Measurements from ENCODE around the gene TOR1A.
A peak's percentile ranks its signal among the peaks of the same experiment; 100 is the strongest.
"Not testable (repeated sequence)": the region's sequence is repeated elsewhere in the genome, so short reads cannot be mapped to it uniquely, and the experiment has no call there.

Gene TOR1A

DNA sequence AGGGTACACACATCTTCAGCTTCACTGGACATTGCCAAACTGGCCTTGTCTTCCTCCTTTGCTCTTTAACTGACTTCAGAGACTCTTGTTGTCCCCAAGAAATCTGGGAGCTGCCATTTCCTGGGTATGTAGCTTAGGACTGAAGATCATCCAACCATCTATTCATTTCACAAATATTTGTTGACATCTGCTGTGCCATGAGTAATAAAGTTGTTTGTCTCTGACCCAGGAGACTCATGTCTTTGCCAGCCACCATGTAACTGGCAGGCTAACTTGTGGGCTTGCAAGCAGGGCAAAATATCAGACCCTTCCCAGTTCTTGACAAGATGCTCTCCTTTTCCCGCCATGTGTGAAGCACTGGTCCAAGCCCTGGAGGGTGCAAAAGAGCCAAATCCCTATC, 38.1 kb downstream of the TOR1A start:
- no peak overlapping the region for H3K4me3 ChIP-seq (ENCODE audit: insufficient read depth, low read depth, low read length, poor library complexity, severe bottlenecking)
- DNase-seq = no peak
- H3K9me3 ChIP-seq (ENCODE audit: control insufficient read depth, low read length) = no peaks in the 10 kb centered on the region
- H3K4me1 ChIP-seq (ENCODE audit: control insufficient read depth, insufficient read depth, low read length, poor library complexity, severe bottlenecking) = no peaks in the 10 kb centered on the region
- no peak overlapping the region for H3K27ac ChIP-seq (ENCODE audit: insufficient read depth, low read length, poor library complexity, severe bottlenecking)
- no peaks in the 10 kb centered on the region for H3K36me3 ChIP-seq (ENCODE audit: control insufficient read depth, insufficient read depth, low read length)
- no peaks in the 10 kb centered on the region for H3K27me3 ChIP-seq (replicated peaks; ENCODE audit: control insufficient read depth, insufficient read depth, low read length, poor library complexity, severe bottlenecking)

DNA sequence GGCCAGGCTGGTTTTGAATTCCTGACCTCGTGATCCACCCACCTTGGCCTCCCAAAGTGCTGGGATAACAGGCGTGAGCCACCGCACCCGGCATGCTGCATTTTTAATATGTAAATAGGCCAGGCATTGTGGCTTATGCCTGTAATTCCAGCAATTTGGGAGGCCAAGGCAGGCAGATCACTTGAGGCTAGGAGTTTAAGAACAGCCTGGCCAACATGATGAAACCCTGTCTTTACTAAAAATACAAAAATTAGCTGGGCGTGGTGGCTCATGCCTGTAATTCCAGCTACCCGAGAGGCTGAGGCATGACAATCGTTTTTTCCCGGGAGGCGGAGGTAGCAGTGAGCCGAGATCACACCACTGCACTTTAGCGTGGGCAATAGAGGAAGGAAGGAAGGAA, 39.0 kb downstream of the TOR1A start:
- not testable (repeated sequence) for H3K4me3 ChIP-seq (ENCODE audit: insufficient read depth, low read depth, low read length, poor library complexity, severe bottlenecking); H3K36me3 ChIP-seq (ENCODE audit: control insufficient read depth, insufficient read depth, low read length); H3K27ac ChIP-seq (ENCODE audit: insufficient read depth, low read length, poor library complexity, severe bottlenecking); H3K27me3 ChIP-seq (replicated peaks; ENCODE audit: control insufficient read depth, insufficient read depth, low read length, poor library complexity, severe bottlenecking); H3K9me3 ChIP-seq (ENCODE audit: control insufficient read depth, low read length); H3K4me1 ChIP-seq (ENCODE audit: control insufficient read depth, insufficient read depth, low read length, poor library complexity, severe bottlenecking); DNase-seq

DNA sequence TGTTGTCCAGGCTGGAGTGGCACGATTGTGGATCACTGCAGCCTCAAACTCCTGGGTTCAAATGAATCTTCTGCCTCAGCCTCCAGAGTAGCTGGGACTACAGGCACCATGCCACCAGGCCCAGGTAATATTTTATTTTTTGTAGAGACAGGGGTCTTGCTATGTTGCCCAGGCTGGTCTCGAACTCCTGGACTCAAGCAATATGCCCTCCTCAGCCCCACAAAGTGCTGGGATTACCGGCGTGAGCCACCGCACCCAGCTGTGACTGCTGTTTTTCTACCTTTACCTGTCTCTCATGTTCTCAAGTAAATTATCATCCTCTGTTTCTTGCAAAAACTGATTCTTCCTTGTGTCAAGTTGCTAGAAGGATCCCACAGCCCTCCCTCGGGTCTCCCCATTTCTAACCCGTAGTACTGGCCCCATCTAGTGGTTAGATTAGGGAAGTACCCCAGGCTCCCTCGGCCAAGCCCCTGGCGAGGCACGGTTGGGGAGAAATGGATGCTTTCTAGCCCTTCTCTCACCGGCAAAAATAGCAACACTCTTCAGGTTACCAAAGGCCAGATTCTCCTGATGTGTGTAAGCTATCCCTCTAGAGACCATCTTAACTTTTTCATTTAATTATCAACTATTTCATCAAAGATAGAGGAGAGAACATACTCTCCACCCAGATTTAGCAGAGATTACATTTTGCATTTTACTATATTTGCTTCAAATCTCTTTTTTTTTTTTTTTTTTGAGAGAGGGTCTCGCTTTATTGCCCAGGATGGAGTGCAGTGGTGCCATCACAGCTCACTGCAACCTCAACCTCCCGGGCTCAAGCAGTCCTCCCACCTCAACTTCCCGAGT, 40.2 kb downstream of the TOR1A start:
- Histone ChIP-seq H3K27ac (ENCODE audit: insufficient read depth, low read length, poor library complexity, severe bottlenecking) (no peak overlapping the region), H3K36me3 (ENCODE audit: control insufficient read depth, insufficient read depth, low read length) (no peaks in the 10 kb centered on the region), H3K9me3 (ENCODE audit: control insufficient read depth, low read length) (no peaks in the 10 kb centered on the region), H3K4me1 (ENCODE audit: control insufficient read depth, insufficient read depth, low read length, poor library complexity, severe bottlenecking) (no peaks in the 10 kb centered on the region), H3K27me3 (replicated peaks; ENCODE audit: control insufficient read depth, insufficient read depth, low read length, poor library complexity, severe bottlenecking) (no peaks in the 10 kb centered on the region), H3K4me3 (ENCODE audit: insufficient read depth, low read depth, low read length, poor library complexity, severe bottlenecking) (no peak overlapping the region)
- DNase-seq = peak; percentile 38 to 51 (median 45)

DNA sequence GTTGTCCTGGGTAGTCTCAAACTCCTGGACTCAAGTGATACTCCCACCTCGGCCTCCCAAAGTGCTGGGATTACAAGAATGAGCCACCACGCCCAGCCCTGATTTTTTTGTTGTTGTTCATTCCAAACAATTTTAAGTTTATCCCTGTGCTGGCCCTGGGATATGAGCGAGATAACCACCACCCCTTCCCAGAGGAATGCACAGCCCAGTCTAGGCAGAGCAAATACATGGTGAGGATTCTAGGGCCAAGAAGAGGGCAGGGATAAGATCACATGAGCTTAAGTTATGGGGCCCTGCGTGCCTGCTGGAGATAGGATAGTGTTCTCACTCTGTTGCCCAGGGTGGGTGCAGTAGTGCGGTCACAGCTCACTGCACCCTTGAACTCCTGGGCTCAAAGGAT, 42.0 kb downstream of the TOR1A start:
- H3K36me3 ChIP-seq (ENCODE audit: control insufficient read depth, insufficient read depth, low read length) = no peaks in the 10 kb centered on the region
- H3K27me3 ChIP-seq (replicated peaks; ENCODE audit: control insufficient read depth, insufficient read depth, low read length, poor library complexity, severe bottlenecking) = no peaks in the 10 kb centered on the region
- no peak overlapping the region for H3K27ac ChIP-seq (ENCODE audit: insufficient read depth, low read length, poor library complexity, severe bottlenecking)
- no peaks in the 10 kb centered on the region for H3K9me3 ChIP-seq (ENCODE audit: control insufficient read depth, low read length)
- H3K4me3 ChIP-seq (ENCODE audit: insufficient read depth, low read depth, low read length, poor library complexity, severe bottlenecking) = no peak overlapping the region
- no peak for DNase-seq
- H3K4me1 ChIP-seq (ENCODE audit: control insufficient read depth, insufficient read depth, low read length, poor library complexity, severe bottlenecking) = peaks cover 6% of the 10 kb centered on the region

DNA sequence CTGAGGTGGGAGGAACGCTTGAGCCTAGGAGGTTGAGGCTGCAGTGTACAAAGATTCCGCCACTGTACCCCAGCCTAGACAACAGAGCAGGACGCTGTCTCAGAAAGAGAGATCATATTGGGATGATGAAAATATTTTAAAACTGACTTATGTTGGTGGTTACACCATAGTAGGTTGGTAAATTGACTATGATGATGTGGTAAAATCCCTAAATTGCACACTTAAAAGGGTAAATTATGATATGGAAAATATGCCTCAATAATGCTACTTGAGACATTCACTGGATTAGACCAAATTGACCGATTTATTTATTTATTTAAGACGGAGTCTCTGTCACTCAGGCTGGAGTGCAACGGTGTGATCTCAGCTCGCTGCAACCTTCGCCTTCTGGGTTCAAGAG, 42.8 kb downstream of the TOR1A start:
- Histone ChIP-seq H3K4me1 (ENCODE audit: control insufficient read depth, insufficient read depth, low read length, poor library complexity, severe bottlenecking) (peaks cover 8% of the 10 kb centered on the region), H3K9me3 (ENCODE audit: control insufficient read depth, low read length) (no peaks in the 10 kb centered on the region), H3K4me3 (ENCODE audit: insufficient read depth, low read depth, low read length, poor library complexity, severe bottlenecking) (no peak overlapping the region), H3K27ac (ENCODE audit: insufficient read depth, low read length, poor library complexity, severe bottlenecking) (no peak overlapping the region), H3K36me3 (ENCODE audit: control insufficient read depth, insufficient read depth, low read length) (no peaks in the 10 kb centered on the region), H3K27me3 (replicated peaks; ENCODE audit: control insufficient read depth, insufficient read depth, low read length, poor library complexity, severe bottlenecking) (no peaks in the 10 kb centered on the region)
- DNase-seq = no peak

DNA sequence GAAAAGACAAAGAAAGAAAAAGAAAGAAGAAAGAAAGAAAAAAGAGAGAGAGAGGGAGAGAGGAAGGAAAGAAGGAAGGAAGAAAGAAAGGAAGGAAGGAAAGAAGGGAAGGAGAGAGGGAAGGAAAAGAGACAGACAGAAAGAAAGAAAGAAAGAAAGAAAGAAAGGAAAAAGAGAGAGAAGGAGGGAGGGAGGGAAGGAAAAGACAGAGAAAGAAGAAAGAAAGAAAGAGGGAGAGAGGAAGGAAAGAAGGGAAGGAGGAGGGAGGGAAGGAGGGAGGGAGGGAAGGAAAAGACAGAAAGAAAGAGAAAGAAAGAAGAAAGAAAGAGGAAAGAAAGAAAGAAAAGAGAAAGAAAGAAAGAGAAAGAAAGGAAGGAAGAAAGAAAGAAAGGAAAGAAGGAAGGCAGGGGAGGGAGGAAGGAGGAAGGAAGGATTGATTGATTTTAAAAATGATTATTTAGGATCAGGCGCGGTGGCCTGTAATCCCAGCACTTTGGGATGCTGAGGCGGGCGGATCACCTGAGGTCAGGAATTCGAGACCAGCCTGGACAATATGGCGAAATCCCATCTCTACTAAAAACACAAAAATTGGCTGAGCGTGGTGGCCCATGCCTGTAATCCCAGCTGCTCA, 44.3 kb downstream of the TOR1A start:
- no peaks in the 10 kb centered on the region for H3K36me3 ChIP-seq (ENCODE audit: control insufficient read depth, insufficient read depth, low read length)
- H3K27me3 ChIP-seq (replicated peaks; ENCODE audit: control insufficient read depth, insufficient read depth, low read length, poor library complexity, severe bottlenecking) = no peaks in the 10 kb centered on the region
- no peak for DNase-seq
- no peak overlapping the region for H3K4me3 ChIP-seq (ENCODE audit: insufficient read depth, low read depth, low read length, poor library complexity, severe bottlenecking)
- H3K9me3 ChIP-seq (ENCODE audit: control insufficient read depth, low read length) = no peaks in the 10 kb centered on the region
- H3K4me1 ChIP-seq (ENCODE audit: control insufficient read depth, insufficient read depth, low read length, poor library complexity, severe bottlenecking) = peaks cover 8% of the 10 kb centered on the region
- H3K27ac ChIP-seq (ENCODE audit: insufficient read depth, low read length, poor library complexity, severe bottlenecking) = no peak overlapping the region

DNA sequence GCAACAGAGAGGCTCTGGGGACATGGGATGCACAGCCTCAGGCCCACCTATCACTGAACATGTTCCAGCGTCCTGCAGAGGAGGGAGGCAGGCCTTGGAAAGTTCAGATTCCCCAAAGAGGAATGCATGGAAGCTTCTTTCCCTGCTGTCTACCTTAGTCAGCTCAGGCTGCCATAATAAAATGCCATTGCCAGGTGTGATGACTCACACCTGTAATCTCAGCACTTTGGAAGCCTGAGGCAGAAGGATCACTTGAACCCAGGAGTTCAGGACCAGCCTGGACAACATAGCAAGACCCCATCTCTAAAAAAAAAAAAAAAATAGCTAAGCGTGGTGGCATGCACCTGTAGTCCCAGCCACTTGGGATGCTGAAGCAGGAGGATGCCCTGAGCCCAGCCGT, 45.5 kb downstream of the TOR1A start:
- Histone ChIP-seq H3K4me3 (ENCODE audit: insufficient read depth, low read depth, low read length, poor library complexity, severe bottlenecking) (no peak overlapping the region), H3K27me3 (replicated peaks; ENCODE audit: control insufficient read depth, insufficient read depth, low read length, poor library complexity, severe bottlenecking) (no peaks in the 10 kb centered on the region), H3K4me1 (ENCODE audit: control insufficient read depth, insufficient read depth, low read length, poor library complexity, severe bottlenecking) (peaks cover 8% of the 10 kb centered on the region), H3K27ac (ENCODE audit: insufficient read depth, low read length, poor library complexity, severe bottlenecking) (no peak overlapping the region), H3K9me3 (ENCODE audit: control insufficient read depth, low read length) (no peaks in the 10 kb centered on the region), H3K36me3 (ENCODE audit: control insufficient read depth, insufficient read depth, low read length) (no peaks in the 10 kb centered on the region)
- DNase-seq = no peak

DNA sequence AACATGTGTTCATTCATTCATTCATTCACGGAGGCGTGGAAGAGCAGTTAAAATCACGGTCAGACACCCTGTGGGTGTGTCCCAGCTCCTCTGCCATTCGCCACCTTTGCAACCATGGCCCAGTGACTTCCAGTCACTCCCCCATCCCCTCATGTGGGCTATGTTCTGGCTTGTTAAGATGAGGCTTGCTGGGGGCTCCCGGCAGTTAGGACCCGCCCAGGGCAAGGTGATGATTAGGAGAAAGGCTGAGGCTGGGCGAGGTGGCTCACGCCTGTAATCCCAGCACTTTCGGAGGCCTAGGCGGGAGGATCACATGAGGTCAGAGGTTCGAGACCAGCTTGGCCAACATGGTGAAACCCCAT, 46.2 kb downstream of the TOR1A start:
- H3K4me3 ChIP-seq (ENCODE audit: insufficient read depth, low read depth, low read length, poor library complexity, severe bottlenecking) = no peak overlapping the region
- no peaks in the 10 kb centered on the region for H3K27me3 ChIP-seq (replicated peaks; ENCODE audit: control insufficient read depth, insufficient read depth, low read length, poor library complexity, severe bottlenecking)
- no peak for DNase-seq
- no peaks in the 10 kb centered on the region for H3K9me3 ChIP-seq (ENCODE audit: control insufficient read depth, low read length)
- no peaks in the 10 kb centered on the region for H3K36me3 ChIP-seq (ENCODE audit: control insufficient read depth, insufficient read depth, low read length)
- H3K4me1 ChIP-seq (ENCODE audit: control insufficient read depth, insufficient read depth, low read length, poor library complexity, severe bottlenecking) = peaks cover 8% of the 10 kb centered on the region
- H3K27ac ChIP-seq (ENCODE audit: insufficient read depth, low read length, poor library complexity, severe bottlenecking) = no peak overlapping the region

DNA sequence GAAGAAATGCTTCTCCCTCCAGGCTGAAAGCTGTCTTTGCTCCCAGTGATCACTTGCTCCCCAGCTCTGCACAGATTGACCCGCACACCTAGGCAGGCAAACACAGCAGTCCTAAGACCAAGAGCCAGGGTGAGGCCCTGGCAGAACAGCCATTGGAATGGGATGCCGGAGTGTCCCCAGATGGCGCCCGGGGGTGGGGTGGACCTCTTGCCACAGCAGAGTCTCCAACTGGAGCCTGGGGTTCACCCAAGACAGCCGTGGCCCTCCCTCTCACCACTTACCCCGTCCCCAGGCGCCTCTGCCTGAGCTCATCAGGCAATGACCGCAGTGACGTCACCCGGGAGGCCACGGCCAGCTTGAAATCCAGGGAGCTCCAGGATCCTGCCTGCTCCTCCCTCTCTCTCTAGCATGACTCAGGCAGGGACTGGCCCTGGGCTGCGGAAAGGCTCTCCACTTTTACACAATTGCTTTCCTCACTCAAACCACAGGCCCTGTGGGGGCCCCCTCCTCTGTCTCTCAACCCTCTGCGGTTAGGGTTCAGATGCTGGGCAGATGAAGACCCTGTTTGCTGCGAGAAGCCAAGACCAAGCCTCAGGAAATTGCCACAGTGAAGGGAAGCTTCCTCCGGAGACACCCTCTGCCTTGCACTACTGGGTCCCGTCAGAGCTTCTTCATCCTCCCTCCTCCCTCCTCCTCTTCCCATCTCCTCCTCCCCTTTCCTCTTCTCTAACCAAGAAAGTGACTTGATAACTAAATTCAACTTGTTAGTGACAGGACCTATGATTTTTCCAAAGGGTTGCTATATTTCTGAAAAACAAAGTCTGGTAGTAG, 46.8 kb downstream of the TOR1A start:
- Histone ChIP-seq H3K27ac (ENCODE audit: insufficient read depth, low read length, poor library complexity, severe bottlenecking) (no peak overlapping the region), H3K9me3 (ENCODE audit: control insufficient read depth, low read length) (no peaks in the 10 kb centered on the region), H3K4me3 (ENCODE audit: insufficient read depth, low read depth, low read length, poor library complexity, severe bottlenecking) (no peak overlapping the region), H3K36me3 (ENCODE audit: control insufficient read depth, insufficient read depth, low read length) (no peaks in the 10 kb centered on the region), H3K27me3 (replicated peaks; ENCODE audit: control insufficient read depth, insufficient read depth, low read length, poor library complexity, severe bottlenecking) (no peaks in the 10 kb centered on the region), H3K4me1 (ENCODE audit: control insufficient read depth, insufficient read depth, low read length, poor library complexity, severe bottlenecking) (peaks cover 8% of the 10 kb centered on the region)
- DNase-seq = peak; percentile 6 to 35 (median 17)

DNA sequence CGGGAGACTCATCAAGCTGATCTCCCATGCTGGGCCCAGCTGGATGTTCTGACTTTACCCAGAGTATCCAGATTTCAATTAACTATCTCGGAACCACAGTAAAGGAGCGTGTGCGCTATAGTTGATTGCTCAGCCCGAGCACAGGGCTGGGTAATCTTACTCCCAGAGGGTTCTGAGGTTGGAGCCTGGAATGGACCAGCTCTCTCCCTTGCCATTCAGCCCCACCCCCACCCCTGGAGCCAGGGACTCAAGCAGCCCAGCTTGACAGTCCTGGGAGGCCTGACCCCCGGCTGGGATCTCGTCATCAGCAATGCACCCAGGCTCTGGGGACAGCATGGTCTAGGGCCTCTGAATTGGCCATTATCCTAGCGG, 47.4 kb downstream of the TOR1A start:
- no peak overlapping the region for H3K27ac ChIP-seq (ENCODE audit: insufficient read depth, low read length, poor library complexity, severe bottlenecking)

More for the DNA sequence above, 47.4 kb downstream of the TOR1A start:
- no peaks in the 10 kb centered on the region for H3K36me3 ChIP-seq (ENCODE audit: control insufficient read depth, insufficient read depth, low read length)
- DNase-seq = no peak
- no peak overlapping the region for H3K4me3 ChIP-seq (ENCODE audit: insufficient read depth, low read depth, low read length, poor library complexity, severe bottlenecking)
- no peaks in the 10 kb centered on the region for H3K27me3 ChIP-seq (replicated peaks; ENCODE audit: control insufficient read depth, insufficient read depth, low read length, poor library complexity, severe bottlenecking)
- H3K4me1 ChIP-seq (ENCODE audit: control insufficient read depth, insufficient read depth, low read length, poor library complexity, severe bottlenecking) = peaks cover 8% of the 10 kb centered on the region
- H3K9me3 ChIP-seq (ENCODE audit: control insufficient read depth, low read length) = no peaks in the 10 kb centered on the region

Measured in effector memory CD4-positive, alpha-beta T cell (primary cell).